Caco-2 (cell line): ENCODE measurements around the gene PDK2. TPM values are rescaled to one million over a fixed set of nuclear protein-coding genes. Genes with fewer than 3 reads are reported as not detected.
A peak's percentile ranks its signal among the peaks of the same experiment; 100 is the strongest.

Experiments
- BruUV-seq: library from RNA; stranded (reverse); fragments of 400-500 nt; replicated peaks from 2 replicates; lab custom pipeline; 2021; lab: Mats Ljungman, UMichigan
- CTCF ChIA-PET: fragments of 300-600 bp; sonication (Branson Sonifier 250); formaldehyde crosslinking; loops from one replicate; lab custom pipeline; 2022; ENCODE audit warnings: antibody characterized with exemption; lab: Charles Lee
- POLR2A ChIA-PET: fragments of 300-600 bp; sonication (Branson Sonifier 250); formaldehyde crosslinking; loops from one replicate; lab custom pipeline; 2022; ENCODE audit warnings: antibody characterized with exemption; lab: Charles Lee
- DNase-seq, 2 experiments: peaks; one replicate each; pipeline versions ENCODE4 v3.0.0 to v3.0.0-alpha.2; 2020 to 2022
- H3K27me3 ChIP-seq: replicated peaks from 2 replicates; pipeline ENCODE4 v1.6.0; 2011; ENCODE audit warnings: low read length; ENCODE audit not compliant: control insufficient read depth, insufficient read depth
- H3K36me3 ChIP-seq: 2 replicates; pipeline ENCODE4 v1.5.1; 2011; ENCODE audit warnings: low read length; ENCODE audit not compliant: control insufficient read depth, insufficient read depth
- H3K4me1 ChIP-seq: fragments of 250-450 bp; sonication (Bioruptor Pico); 2 replicates; pipeline ENCODE4 v1.5.1; 2020; ENCODE audit warnings: mild to moderate bottlenecking
- H3K4me3 ChIP-seq: 2 replicates; pipeline ENCODE4 v1.5.1; 2011; ENCODE audit warnings: low read depth, mild to moderate bottlenecking, control low read depth, low read length
- H3K9me3 ChIP-seq: fragments of 250-450 bp; sonication (Bioruptor Pico); 2 replicates; pipeline ENCODE4 v1.5.1; 2020; ENCODE audit warnings: mild to moderate bottlenecking, moderate library complexity
- H3K27ac Mint-ChIP-seq: one replicate; pipeline ENCODE4 v1.8.0; 2022; ENCODE audit warnings: mixed read lengths; ENCODE audit not compliant: unreplicated experiment
- H3K27me3 Mint-ChIP-seq: one replicate; pipeline ENCODE4 v1.8.0; 2022; ENCODE audit warnings: mixed read lengths; ENCODE audit not compliant: insufficient read depth, unreplicated experiment
- H3K36me3 Mint-ChIP-seq: one replicate; pipeline ENCODE4 v1.8.0; 2022; ENCODE audit warnings: mild to moderate bottlenecking, mixed read lengths; ENCODE audit not compliant: insufficient read depth, unreplicated experiment
- H3K4me1 Mint-ChIP-seq: one replicate; pipeline ENCODE4 v1.8.0; 2022; ENCODE audit warnings: low read depth, mixed read lengths; ENCODE audit not compliant: unreplicated experiment
- H3K4me3 Mint-ChIP-seq: one replicate; pipeline ENCODE4 v1.8.0; 2022; ENCODE audit warnings: mild to moderate bottlenecking, moderate library complexity, mixed read lengths; ENCODE audit not compliant: unreplicated experiment
- H3K9me3 Mint-ChIP-seq: one replicate; pipeline ENCODE4 v1.8.0; 2022; ENCODE audit warnings: mixed read lengths; ENCODE audit not compliant: unreplicated experiment
- intact Hi-C: fragments of 100-400 bp; cut with micrococcal nuclease; formaldehyde crosslinking; loops from one replicate; pipeline ENCODE4 v1.10.0; 2022; ENCODE audit not compliant: unreplicated experiment
- total RNA-seq: library from RNA; stranded (reverse); gene quantifications from 2 replicates; pipeline ENCODE4 v1.2.3, GENCODE V29; 2022
- TF ChIP-seq, protein P1 (sequence below), 2 experiments: fragments of 200-600 bp in 1 of 2; IDR thresholded peaks; 1 replicate in 1 of 2; 2 replicates in 1 of 2; pipeline versions ENCODE4 v1.5.1 to v1.8.0; 2011 to 2022; ENCODE audit warnings: antibody characterized with exemption in 1 of 2, control low read depth in 1 of 2, inconsistent platforms in 1 of 2, low read depth in 1 of 2, low read length in 1 of 2, mild to moderate bottlenecking in 1 of 2, moderate library complexity in 1 of 2; ENCODE audit not compliant: insufficient read depth in 1 of 2, severe bottlenecking in 1 of 2, unreplicated experiment in 1 of 2

PDK2 gene
- total RNA-seq, 1 experiment from 2014 or later = 10.5 TPM

DNA sequence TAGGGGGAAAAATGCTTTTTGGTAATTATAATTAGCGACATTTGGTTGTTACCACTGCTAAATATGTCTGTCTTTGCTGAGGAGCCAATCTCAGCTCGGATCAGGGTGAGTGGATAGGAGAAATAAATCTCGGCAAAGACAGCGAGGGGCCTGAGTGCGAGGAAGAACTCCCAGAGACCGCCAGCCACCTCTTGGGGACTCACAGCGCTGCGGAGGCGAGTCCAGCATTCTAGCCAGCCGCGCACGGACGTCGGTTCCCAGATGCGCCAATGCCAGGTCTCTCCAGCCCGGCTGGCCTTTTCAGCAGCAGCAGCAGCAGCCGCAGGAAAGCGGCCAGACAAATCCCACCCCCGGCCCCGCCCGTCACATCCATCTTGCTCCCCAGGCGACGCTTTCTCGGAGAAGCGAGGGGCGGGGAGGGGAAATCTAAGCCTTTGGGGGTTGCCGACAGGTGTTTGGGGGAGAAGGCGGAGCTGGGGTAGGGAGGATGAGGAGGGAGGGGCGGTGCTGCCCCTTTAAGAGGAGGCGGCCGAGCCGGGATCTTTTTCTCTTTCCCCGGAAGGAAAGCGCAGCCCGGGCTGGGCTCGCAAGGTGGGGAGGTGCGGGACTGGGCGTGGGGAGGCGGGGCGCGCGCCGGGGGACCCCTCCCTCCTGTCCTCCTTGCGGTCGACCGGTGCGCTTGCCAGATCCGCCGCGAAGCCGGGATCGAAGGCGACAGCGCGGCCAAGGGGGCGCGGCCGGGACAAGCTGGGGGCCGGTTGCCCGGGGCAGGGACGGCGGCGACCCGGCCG is 39.5 kb upstream of the PDK2 start, which contains the start of gene ITGA3:
Gene ITGA3, plus strand, starts transcription at position 685 of the 791 bp plus-strand sequence. CDS start 330 bp downstream, outside the sequence.
- Mint-ChIP-seq H3K4me3 (peak within 1 kb of the TSS; percentile 86), H3K9me3 (no peaks in the 10 kb centered on the region), H3K27me3 (no peaks in the 10 kb centered on the region), H3K27ac (peak within 1 kb of the TSS; percentile 71), H3K4me1 (peaks cover 24% of the 10 kb centered on the region), H3K36me3 (peaks cover 6% of the 10 kb centered on the region)
- Histone ChIP-seq H3K27me3 (no peaks in the 10 kb centered on the region), H3K4me1 (peaks cover 48% of the 10 kb centered on the region), H3K4me3 (peak within 1 kb of the TSS; percentile 74), H3K36me3 (no peaks in the 10 kb centered on the region), H3K9me3 (no peaks in the 10 kb centered on the region)
- CTCF ChIA-PET = interaction anchor here (1.1 kb wide), 1 partner anchor 19 kb away, joined by 3 read pairs; no protein-coding TSS in a partner anchor
- POLR2A ChIA-PET = interaction anchor here (1.1 kb wide), 1 partner anchor 41 kb away, joined by 3 read pairs; no protein-coding TSS in a partner anchor
- TF ChIP-seq, protein P1, sequence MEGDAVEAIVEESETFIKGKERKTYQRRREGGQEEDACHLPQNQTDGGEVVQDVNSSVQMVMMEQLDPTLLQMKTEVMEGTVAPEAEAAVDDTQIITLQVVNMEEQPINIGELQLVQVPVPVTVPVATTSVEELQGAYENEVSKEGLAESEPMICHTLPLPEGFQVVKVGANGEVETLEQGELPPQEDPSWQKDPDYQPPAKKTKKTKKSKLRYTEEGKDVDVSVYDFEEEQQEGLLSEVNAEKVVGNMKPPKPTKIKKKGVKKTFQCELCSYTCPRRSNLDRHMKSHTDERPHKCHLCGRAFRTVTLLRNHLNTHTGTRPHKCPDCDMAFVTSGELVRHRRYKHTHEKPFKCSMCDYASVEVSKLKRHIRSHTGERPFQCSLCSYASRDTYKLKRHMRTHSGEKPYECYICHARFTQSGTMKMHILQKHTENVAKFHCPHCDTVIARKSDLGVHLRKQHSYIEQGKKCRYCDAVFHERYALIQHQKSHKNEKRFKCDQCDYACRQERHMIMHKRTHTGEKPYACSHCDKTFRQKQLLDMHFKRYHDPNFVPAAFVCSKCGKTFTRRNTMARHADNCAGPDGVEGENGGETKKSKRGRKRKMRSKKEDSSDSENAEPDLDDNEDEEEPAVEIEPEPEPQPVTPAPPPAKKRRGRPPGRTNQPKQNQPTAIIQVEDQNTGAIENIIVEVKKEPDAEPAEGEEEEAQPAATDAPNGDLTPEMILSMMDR (IDR thresholded peaks at IDR 0.05; ENCODE audit: insufficient read depth in 1 of 2, low read depth in 1 of 2, low read length in 1 of 2, severe bottlenecking in 1 of 2, unreplicated experiment in 1 of 2) = no peak
- BruUV-seq = TSS peak; percentile 83
- DNase-seq = peak; percentile 77 to 80
- intact Hi-C loops = loop anchor here (2.0 kb wide), 1 partner anchor 29 kb away; no protein-coding TSS in a partner anchor

DNA sequence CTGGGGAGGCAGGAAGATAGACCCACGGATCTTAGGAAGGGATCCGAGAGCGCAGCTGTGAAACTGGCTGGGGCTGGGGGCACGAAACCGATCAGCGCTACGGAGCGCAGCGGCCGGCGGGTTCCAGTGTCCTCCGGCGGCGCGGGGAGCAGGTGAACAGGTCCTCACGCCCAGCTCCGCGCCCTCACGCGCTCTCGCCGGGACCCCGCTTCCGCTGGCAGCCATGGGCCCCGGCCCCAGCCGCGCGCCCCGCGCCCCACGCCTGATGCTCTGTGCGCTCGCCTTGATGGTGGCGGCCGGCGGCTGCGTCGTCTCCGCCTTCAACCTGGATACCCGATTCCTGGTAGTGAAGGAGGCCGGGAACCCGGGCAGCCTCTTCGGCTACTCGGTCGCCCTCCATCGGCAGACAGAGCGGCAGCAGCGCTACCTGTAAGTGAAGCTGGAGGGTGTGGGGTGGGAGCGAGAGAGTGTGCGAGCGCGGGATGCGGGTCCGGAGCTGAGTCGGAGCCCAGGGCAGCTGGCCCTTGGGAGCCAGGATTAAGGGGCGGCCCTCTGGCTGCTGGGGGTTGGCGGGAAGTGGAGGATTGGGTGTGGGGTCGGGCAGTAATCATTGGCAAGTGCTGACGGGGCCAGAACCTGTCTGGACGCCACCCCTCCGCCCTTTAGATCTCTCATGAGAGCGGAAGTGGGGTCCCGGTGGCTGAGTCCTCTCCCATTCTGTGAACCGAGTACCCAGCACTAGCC is 38.8 kb upstream of the PDK2 start:
- Mint-ChIP-seq H3K9me3 (no peaks in the 10 kb centered on the region), H3K4me1 (peaks cover 24% of the 10 kb centered on the region), H3K27ac (no peak overlapping the region), H3K36me3 (peaks cover 6% of the 10 kb centered on the region), H3K27me3 (no peaks in the 10 kb centered on the region), H3K4me3 (peak overlapping the region; percentile 86)
- CTCF ChIA-PET = interaction anchor here (1.1 to 1.4 kb wide), 2 partner anchors 20 to 28 kb away, joined by 3 read pairs; no protein-coding TSS in a partner anchor
- intact Hi-C loops = loop anchor here (2.0 kb wide), 1 partner anchor 30 kb away; no protein-coding TSS in a partner anchor
- Histone ChIP-seq H3K4me1 (peaks cover 44% of the 10 kb centered on the region), H3K27me3 (no peaks in the 10 kb centered on the region), H3K9me3 (no peaks in the 10 kb centered on the region), H3K4me3 (peak overlapping the region; percentile 74), H3K36me3 (no peaks in the 10 kb centered on the region)
- DNase-seq = peak; percentile 75 to 80
- TF ChIP-seq, protein P1 (IDR thresholded peaks at IDR 0.05; ENCODE audit: insufficient read depth in 1 of 2, low read depth in 1 of 2, low read length in 1 of 2, severe bottlenecking in 1 of 2, unreplicated experiment in 1 of 2) = peak in 1 of 2 experiments; percentile 23
- no TSS peak for BruUV-seq
- POLR2A ChIA-PET = interaction anchor here (1.1 kb wide), 1 partner anchor 42 kb away, joined by 3 read pairs; no protein-coding TSS in a partner anchor

DNA sequence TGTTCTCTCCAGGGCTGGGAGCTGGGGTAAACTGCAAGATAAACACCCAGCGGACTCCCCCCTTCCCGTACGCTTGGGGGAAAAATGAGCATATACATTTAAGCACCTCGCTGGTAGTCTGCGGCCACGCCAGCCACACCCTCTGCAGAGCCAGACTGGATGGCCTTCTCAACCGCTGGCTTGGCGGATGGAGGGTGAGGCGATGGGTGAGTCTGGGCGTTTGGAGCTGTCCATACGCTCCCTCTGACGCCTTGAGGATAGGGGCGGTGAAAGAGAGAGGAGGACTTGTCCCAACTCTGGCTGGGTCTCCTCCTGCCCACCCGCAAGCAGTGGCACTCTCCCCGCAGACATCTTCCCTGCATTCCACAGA is 38.2 kb upstream of the PDK2 start:
- H3K4me1 ChIP-seq = peaks cover 40% of the 10 kb centered on the region

More for the DNA sequence above, 38.2 kb upstream of the PDK2 start:
- peaks cover 6% of the 10 kb centered on the region for H3K36me3 Mint-ChIP-seq
- no peaks in the 10 kb centered on the region for H3K27me3 Mint-ChIP-seq
- H3K4me3 Mint-ChIP-seq = peak overlapping the region; percentile 86
- CTCF ChIA-PET = interaction anchor here (1.4 kb wide), 1 partner anchor 29 kb away, joined by 3 read pairs; no protein-coding TSS in a partner anchor
- intact Hi-C loops = loop anchor here (2.0 kb wide), 1 partner anchor 30 kb away; no protein-coding TSS in a partner anchor
- H3K36me3 ChIP-seq = no peaks in the 10 kb centered on the region
- H3K27me3 ChIP-seq = no peaks in the 10 kb centered on the region
- POLR2A ChIA-PET = interaction anchor here (1.1 kb wide), 1 partner anchor 42 kb away, joined by 3 read pairs; no protein-coding TSS in a partner anchor
- no peak overlapping the region for H3K27ac Mint-ChIP-seq
- H3K9me3 Mint-ChIP-seq = no peaks in the 10 kb centered on the region
- H3K4me1 Mint-ChIP-seq = peaks cover 22% of the 10 kb centered on the region
- H3K9me3 ChIP-seq = no peaks in the 10 kb centered on the region
- no TSS peak for BruUV-seq
- H3K4me3 ChIP-seq = peak overlapping the region; percentile 74
- no peak for DNase-seq
- TF ChIP-seq, protein P1 (IDR thresholded peaks at IDR 0.05; ENCODE audit: insufficient read depth in 1 of 2, low read depth in 1 of 2, low read length in 1 of 2, severe bottlenecking in 1 of 2, unreplicated experiment in 1 of 2) = no peak
